ENCODE data around the gene DSG2.
"Not testable (repeated sequence)": the region's sequence is repeated elsewhere in the genome, so short reads cannot be mapped to it uniquely, and the experiment has no call there.

DSG2 gene

GRCh38 chr18:31497836-31498573 is at the start of gene DSG2:
DSG2 (plus strand) TSS chr18:31498177; CDS start chr18:31498252, 75 bp downstream.
- DNase-seq (ENCODE audit: low spot score), result peak; percentile 69

- DNase-seq (ENCODE audit: low spot score), result no peak
These were observed 47.6 kb upstream of the DSG2 start for GRCh38 chr18:31450409-31450808.

DNA sequence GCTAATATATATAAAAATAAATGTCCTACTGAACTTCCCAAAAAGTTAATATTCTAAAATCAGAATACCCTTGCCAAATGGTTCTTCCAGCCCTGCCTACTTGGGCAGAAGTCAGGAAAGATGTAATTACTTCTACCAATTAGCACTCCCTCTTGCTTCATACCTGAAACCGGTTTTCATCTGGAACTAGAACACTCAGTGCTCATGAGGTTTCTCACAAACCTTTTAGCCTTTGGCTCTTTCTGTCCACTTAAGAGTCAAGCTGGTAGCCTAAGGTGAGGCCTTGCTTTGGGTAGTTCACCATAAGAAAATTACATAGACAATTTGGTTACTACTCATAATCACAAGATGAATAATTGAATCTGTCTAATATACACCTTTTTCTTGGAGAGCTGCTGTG is 46.4 kb upstream of the DSG2 start:
- no peak for DNase-seq (ENCODE audit: low spot score)

GRCh38 chr18:31454066-31454708 is 43.8 kb upstream of the DSG2 start:
- DNase-seq (ENCODE audit: low spot score), result no peak

GRCh38 chr18:31469629-31470028 is 28.3 kb upstream of the DSG2 start:
- no peak for DNase-seq (ENCODE audit: low spot score)

- no peak for DNase-seq (ENCODE audit: low spot score)
These were observed 19.3 kb upstream of the DSG2 start for GRCh38 chr18:31478688-31479087.

GRCh38 chr18:31482051-31482450 is 15.9 kb upstream of the DSG2 start:
- no peak for DNase-seq (ENCODE audit: low spot score)

DNA sequence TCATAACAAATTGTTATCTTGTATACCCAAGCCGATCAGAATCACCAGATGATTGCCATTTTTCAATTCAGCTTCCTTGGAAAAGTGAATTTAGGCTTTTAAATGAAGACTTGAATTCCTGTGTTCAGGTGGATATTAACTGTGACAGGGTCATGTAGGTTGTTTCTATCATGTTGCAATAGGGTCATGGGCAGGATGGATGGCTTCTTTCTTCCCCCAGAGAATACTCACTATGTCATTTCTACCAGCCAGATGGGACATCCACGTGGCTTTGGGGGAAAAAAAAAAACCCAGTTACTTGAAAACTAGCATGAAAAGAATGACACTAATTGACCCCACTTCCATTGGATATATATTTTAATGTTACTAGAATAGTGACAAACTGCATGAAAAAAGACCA is 14.6 kb upstream of the DSG2 start:
- no peak for DNase-seq (ENCODE audit: low spot score)

DNA sequence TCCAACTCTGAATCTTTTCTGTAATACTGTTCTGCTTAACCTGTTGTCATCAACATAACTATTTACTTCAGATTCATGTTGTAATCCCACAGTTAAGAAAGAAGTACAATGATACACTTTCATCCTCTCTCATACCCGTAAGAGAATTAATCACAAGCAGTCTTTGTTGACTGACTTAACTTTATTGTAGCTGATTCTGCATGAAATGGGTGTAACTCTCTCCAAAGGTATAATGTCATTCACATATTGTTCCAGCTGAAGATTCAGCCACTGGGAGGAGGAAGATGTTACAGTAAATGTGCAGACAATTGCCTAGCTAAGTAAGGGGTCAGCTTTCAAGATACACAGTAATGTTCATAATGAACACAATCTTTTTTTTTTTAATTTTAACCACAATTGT is 13.5 kb upstream of the DSG2 start:
- DNase-seq (ENCODE audit: low spot score), result no peak

- DNase-seq (ENCODE audit: low spot score), result no peak
These were observed 11.8 kb upstream of the DSG2 start for GRCh38 chr18:31486165-31486564.

DNA sequence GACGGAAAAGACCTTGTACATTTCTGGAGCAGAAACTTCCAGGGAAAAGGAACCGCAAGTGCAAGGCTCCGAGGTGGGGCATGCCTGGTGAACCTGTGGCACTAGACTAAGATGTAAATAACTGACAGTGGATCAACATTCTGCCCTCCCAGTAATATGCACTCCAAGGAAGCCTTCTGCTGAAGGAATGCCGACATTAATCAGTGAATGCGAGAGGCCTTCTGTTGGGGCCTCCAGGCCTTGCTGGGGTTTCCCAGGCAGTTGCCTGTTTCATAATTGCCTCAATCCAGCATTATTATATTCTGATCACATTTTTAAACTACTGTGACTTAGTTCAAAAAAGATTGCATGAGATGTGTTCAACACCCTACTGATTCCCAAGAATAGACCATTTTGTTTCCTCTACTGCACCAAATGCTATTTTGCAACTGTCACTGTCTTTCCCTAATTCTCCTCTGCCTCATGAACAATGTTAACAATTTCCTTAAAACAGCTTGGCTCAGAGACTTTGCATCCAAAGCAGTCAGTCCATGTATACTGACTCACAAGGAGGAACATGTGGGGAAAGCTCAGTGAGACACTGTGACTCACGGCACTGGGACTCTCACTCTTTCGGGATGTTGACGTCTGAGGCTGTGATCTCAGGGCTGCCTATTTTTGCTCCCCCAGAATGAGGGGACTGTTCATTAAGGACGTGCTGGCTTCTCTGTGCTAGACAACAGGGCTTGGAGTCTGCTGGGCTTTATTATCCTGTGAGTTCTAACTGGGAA is 10.5 kb upstream of the DSG2 start:
- DNase-seq (ENCODE audit: low spot score), result no peak

GRCh38 chr18:31489311-31489710 is 8.7 kb upstream of the DSG2 start:
- no peak for DNase-seq (ENCODE audit: low spot score)

GRCh38 chr18:31490387-31490786 is 7.6 kb upstream of the DSG2 start:
- no peak for DNase-seq (ENCODE audit: low spot score)

GRCh38 chr18:31490833-31491232 is 7.1 kb upstream of the DSG2 start:
- no peak for DNase-seq (ENCODE audit: low spot score)

GRCh38 chr18:31491586-31491985 is 6.4 kb upstream of the DSG2 start:
- DNase-seq (ENCODE audit: low spot score), result no peak

DNA sequence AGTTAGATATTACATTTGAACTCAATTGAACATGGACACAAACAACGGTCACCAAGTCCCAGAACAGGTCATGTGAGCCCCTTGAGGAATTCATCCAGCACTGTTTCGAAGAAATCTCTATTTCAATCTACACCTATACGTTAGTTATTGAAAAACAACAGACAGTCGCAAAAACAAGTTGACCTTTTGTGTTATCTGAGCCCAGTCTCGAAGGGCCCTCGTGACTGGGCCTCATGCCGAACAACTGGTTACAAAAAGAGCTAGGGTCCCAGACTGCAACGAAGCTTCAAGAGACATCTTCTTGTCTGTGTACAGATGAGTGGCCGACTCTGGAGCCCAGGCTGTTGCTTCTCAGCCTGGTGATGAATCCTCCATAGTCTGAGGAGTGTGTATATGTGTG is 5.3 kb upstream of the DSG2 start:
- no peak for DNase-seq (ENCODE audit: low spot score)

GRCh38 chr18:31493171-31493570 is 4.8 kb upstream of the DSG2 start:
- DNase-seq (ENCODE audit: low spot score), result no peak

GRCh38 chr18:31493941-31494340 is 4.0 kb upstream of the DSG2 start:
- DNase-seq (ENCODE audit: low spot score), result no peak

DNA sequence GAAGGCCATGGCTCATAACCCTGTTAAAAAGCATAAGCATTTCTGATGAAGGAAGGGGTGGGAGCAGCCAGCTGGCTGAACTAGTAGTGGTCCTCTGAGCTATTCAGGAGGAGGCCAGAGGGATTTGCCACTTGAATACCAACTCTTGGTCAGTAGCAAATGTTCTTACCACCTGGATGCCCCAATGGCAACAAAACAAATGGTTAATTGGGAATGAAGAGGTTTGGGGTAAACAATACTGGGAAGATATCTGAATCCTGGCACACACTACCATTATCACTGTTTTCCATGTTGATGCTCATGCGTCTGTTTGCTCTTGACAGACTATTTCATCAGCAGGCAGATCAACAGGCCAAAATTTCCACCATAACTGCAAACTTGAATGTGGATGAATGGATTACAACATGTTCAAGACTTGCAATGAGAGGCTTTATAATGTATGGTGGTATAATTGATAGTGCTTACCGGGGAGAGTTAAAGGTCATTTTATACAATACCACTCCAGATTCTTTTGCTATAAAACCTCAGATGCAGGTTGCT is 3.2 kb upstream of the DSG2 start:
- not testable (repeated sequence) for DNase-seq (ENCODE audit: low spot score)

- DNase-seq (ENCODE audit: low spot score), result no peak
These were observed 557 bp upstream of the DSG2 start for GRCh38 chr18:31497404-31497835.

DNA sequence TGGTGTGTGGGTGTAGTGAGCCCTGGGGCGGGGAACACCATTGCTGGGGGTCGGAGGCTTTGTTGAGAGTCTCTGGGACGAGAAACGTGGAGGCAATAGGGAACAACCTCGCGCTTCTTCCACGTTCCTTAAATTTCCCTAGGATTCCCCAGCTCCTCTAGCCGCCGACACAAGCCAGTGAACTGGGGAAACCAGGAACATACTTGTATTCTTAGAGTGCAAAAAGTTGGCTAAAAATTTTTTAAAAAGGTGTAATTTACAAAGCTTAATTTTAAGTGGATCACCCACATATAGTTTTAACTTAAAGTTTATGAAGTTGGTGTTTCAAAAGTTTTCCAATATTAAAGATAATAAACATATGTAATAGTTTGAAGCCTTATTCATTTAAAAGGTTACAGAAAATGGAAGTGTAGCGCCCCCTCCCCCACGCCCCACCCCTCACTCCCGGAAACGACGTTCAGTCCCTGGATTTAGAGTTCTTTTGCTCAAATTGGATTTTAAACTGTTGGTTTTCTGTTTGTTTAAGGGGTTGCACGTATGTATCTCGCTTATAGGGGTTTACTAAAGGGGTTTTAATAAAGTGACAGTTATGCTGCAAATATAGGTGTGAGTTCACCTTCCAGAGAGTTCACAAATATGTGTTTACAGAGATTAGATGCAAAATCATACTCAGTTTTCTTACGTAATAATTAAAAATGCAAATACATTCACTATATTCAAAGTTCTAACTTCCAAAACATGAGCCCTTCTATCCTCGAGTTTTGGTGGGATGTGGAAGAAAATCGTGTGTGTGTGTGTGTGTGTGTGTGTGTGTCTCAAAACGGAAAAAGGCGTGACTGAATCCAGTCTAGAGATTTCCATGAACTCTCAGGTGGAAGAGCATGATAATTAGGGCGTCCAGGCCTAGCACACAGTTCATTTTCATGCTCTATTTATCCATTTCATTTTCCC is 872 bp downstream of the DSG2 start:
- DNase-seq (ENCODE audit: low spot score), result no peak
